ENCODE measurements around the gene SRP9.

SRP9 gene

GRCh38 chr1:225777583-225778336, at the start of gene SRP9:
SRP9 (plus strand) TSS chr1:225777826; CDS start chr1:225777941, 115 bp downstream.
- peak; percentile 99 for DNase-seq

- DNase-seq = no peak
Measured at GRCh38 chr1:225731491-225731890, 46.1 kb upstream of the SRP9 start.

- DNase-seq = no peak
Measured at GRCh38 chr1:225733254-225733653, 44.4 kb upstream of the SRP9 start.

GRCh38 chr1:225735252-225736149, 42.1 kb upstream of the SRP9 start:
- DNase-seq = no peak

GRCh38 chr1:225736437-225737098, 41.1 kb upstream of the SRP9 start:
- no peak for DNase-seq

- no peak for DNase-seq
Measured at GRCh38 chr1:225737161-225737560, 40.5 kb upstream of the SRP9 start.

- DNase-seq = no peak
Measured at GRCh38 chr1:225737866-225738265, 39.8 kb upstream of the SRP9 start.

GRCh38 chr1:225738763-225739162, 38.9 kb upstream of the SRP9 start:
- DNase-seq = no peak

GRCh38 chr1:225739542-225740107, 38.0 kb upstream of the SRP9 start:
- DNase-seq = no peak

GRCh38 chr1:225744745-225745144, 32.9 kb upstream of the SRP9 start:
- no peak for DNase-seq

GRCh38 chr1:225745273-225745672, 32.4 kb upstream of the SRP9 start:
- no peak for DNase-seq

GRCh38 chr1:225746361-225747179, 31.1 kb upstream of the SRP9 start:
- DNase-seq = no peak

GRCh38 chr1:225747566-225747965, 30.1 kb upstream of the SRP9 start:
- DNase-seq = no peak

GRCh38 chr1:225748529-225748928, 29.1 kb upstream of the SRP9 start:
- DNase-seq = no peak

- no peak for DNase-seq
Measured at GRCh38 chr1:225749706-225750105, 27.9 kb upstream of the SRP9 start.

GRCh38 chr1:225750420-225750819, 27.2 kb upstream of the SRP9 start:
- DNase-seq = no peak

- no peak for DNase-seq
Measured at GRCh38 chr1:225750875-225751824, 26.5 kb upstream of the SRP9 start.

GRCh38 chr1:225752245-225752644, 25.4 kb upstream of the SRP9 start:
- no peak for DNase-seq

GRCh38 chr1:225754940-225755641, 22.5 kb upstream of the SRP9 start:
- no peak for DNase-seq

- DNase-seq = no peak
Measured at GRCh38 chr1:225755671-225756319, 21.8 kb upstream of the SRP9 start.

Measured in CD4-positive, alpha-beta T cell treated with Interleukin-6 for 4 hours (primary cell).